ENCODE data around the gene HBG1. TPM values are rescaled to one million over a fixed set of nuclear protein-coding genes. Genes with fewer than 3 reads are reported as not detected.

Gene HBG1
- total RNA-seq, 2 experiments from 2014 or later: not detected

- Histone ChIP-seq H3K4me3 (ENCODE audit: low read depth, low read length, poor library complexity, severe bottlenecking) (no peak overlapping the region), H3K9me2 (ENCODE audit: insufficient read depth, low read length) (no peaks in the 10 kb centered on the region), H3K9me3 (ENCODE audit: low read length) (no peaks in the 10 kb centered on the region), H4K20me1 (ENCODE audit: insufficient read depth, low read length) (no peaks in the 10 kb centered on the region), H3K79me2 (ENCODE audit: insufficient read depth, low read depth, low read length) (no peaks in the 10 kb centered on the region), H3K4me2 (ENCODE audit: low read length) (no peak overlapping the region), H3K36me3 (ENCODE audit: insufficient read depth, low read length) (no peaks in the 10 kb centered on the region), H3K27ac (ENCODE audit: low read depth, low read length, poor library complexity, severe bottlenecking) (no peak overlapping the region), H3K4me1 (ENCODE audit: insufficient read depth, low read length, poor library complexity, severe bottlenecking) (no peaks in the 10 kb centered on the region), H2AFZ (ENCODE audit: low read length) (no peak overlapping the region)
- no peak for DNase-seq (ENCODE audit: low spot score)
- TF ChIP-seq EZH2phosphoT487 (IDR thresholded peaks at IDR 0.05; ENCODE audit: borderline replicate concordance, low read depth, low read length) (no peak), CTCF (conservative IDR thresholded peaks at IDR 0.05; ENCODE audit: low read length) (no peak)
- intact Hi-C loops (cut with micrococcal nuclease; ENCODE audit: unreplicated experiment): no loop called here
- CTCF ChIA-PET (ENCODE audit: unreplicated experiment): no interaction called here
- BruUV-seq (replicated peaks): no TSS peak
- POLR2A ChIA-PET: no interaction called here
Observed at GRCh38 chr11:5267033-5267563, 17.4 kb upstream of the HBG1 start.

- no peak overlapping the region for H2AFZ ChIP-seq (ENCODE audit: low read length)
- H3K4me3 ChIP-seq (ENCODE audit: low read depth, low read length, poor library complexity, severe bottlenecking): no peak overlapping the region
- ChIA-PET CTCF (ENCODE audit: unreplicated experiment) (no interaction called here), POLR2A (no interaction called here)
- H3K79me2 ChIP-seq (ENCODE audit: insufficient read depth, low read depth, low read length): no peaks in the 10 kb centered on the region
- H3K9me2 ChIP-seq (ENCODE audit: insufficient read depth, low read length): no peaks in the 10 kb centered on the region
- no peak overlapping the region for H3K4me2 ChIP-seq (ENCODE audit: low read length)
- no TSS peak for BruUV-seq (replicated peaks)
- H3K9me3 ChIP-seq (ENCODE audit: low read length): no peaks in the 10 kb centered on the region
- intact Hi-C loops (cut with micrococcal nuclease; ENCODE audit: unreplicated experiment): no loop called here
- DNase-seq (ENCODE audit: low spot score): no peak
- no peaks in the 10 kb centered on the region for H3K4me1 ChIP-seq (ENCODE audit: insufficient read depth, low read length, poor library complexity, severe bottlenecking)
- H3K36me3 ChIP-seq (ENCODE audit: insufficient read depth, low read length): no peaks in the 10 kb centered on the region
- no peak overlapping the region for H3K27ac ChIP-seq (ENCODE audit: low read depth, low read length, poor library complexity, severe bottlenecking)
- no peaks in the 10 kb centered on the region for H4K20me1 ChIP-seq (ENCODE audit: insufficient read depth, low read length)
- no peak for TF ChIP-seq EZH2phosphoT487 (IDR thresholded peaks at IDR 0.05; ENCODE audit: borderline replicate concordance, low read depth, low read length)
- no peak for TF ChIP-seq CTCF (conservative IDR thresholded peaks at IDR 0.05; ENCODE audit: low read length)
Observed at GRCh38 chr11:5266609-5267008, 17.0 kb upstream of the HBG1 start.

DNA sequence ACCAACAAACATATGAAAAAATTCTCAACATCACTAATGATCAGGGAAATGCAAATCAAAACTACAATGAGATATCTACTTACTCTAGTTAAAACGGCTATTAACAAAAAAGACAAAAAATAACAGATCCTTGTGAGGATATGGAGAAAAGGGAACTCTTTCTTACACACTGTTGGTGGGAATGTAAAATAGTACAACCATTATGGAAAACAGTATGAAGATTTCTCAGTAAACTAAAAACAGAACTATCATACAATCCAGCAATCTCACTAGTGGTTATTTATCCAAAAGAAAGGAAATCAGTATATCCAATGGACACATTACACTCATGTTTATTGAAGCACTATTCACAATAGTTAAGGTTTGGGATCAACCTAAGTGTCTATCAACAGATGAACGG is 16.2 kb upstream of the HBG1 start:
- H3K36me3 ChIP-seq (ENCODE audit: insufficient read depth, low read length): no peaks in the 10 kb centered on the region
- intact Hi-C loops (cut with micrococcal nuclease; ENCODE audit: unreplicated experiment): no loop called here
- no peaks in the 10 kb centered on the region for H3K9me2 ChIP-seq (ENCODE audit: insufficient read depth, low read length)
- no peaks in the 10 kb centered on the region for H4K20me1 ChIP-seq (ENCODE audit: insufficient read depth, low read length)
- H3K4me3 ChIP-seq (ENCODE audit: low read depth, low read length, poor library complexity, severe bottlenecking): no peak overlapping the region
- BruUV-seq (replicated peaks): no TSS peak
- H3K27ac ChIP-seq (ENCODE audit: low read depth, low read length, poor library complexity, severe bottlenecking): no peak overlapping the region
- H2AFZ ChIP-seq (ENCODE audit: low read length): no peak overlapping the region
- H3K4me2 ChIP-seq (ENCODE audit: low read length): no peak overlapping the region
- no peaks in the 10 kb centered on the region for H3K79me2 ChIP-seq (ENCODE audit: insufficient read depth, low read depth, low read length)
- ChIA-PET POLR2A (no interaction called here), CTCF (ENCODE audit: unreplicated experiment) (no interaction called here)
- no peaks in the 10 kb centered on the region for H3K9me3 ChIP-seq (ENCODE audit: low read length)
- H3K4me1 ChIP-seq (ENCODE audit: insufficient read depth, low read length, poor library complexity, severe bottlenecking): no peaks in the 10 kb centered on the region
- DNase-seq (ENCODE audit: low spot score): no peak
- TF ChIP-seq EZH2phosphoT487 (IDR thresholded peaks at IDR 0.05; ENCODE audit: borderline replicate concordance, low read depth, low read length): no peak

Data from OCI-LY7 (cell line).